Right ventricle myocardium superior (tissue), 1 donor: ENCODE results near the gene REEP3. TPM values are rescaled to one million over a fixed set of nuclear protein-coding genes. Genes with fewer than 3 reads are reported as not detected.

Experiments
- ATAC-seq: fragments of 200-7000 bp; cut with Tn5 transposase; one replicate; pipeline ENCODE4 v1.9.1; 2020; ENCODE audit warnings: mild to moderate bottlenecking; ENCODE audit not compliant: poor library complexity
- DNase-seq: peaks from one replicate; pipeline ENCODE4 v3.0.0-alpha.2; 2020
- intact Hi-C: fragments of 100-400 bp; cut with DNase I; formaldehyde crosslinking; loops from one replicate; pipeline ENCODE4 v1.11.2; 2022
- total RNA-seq: library from RNA; stranded (reverse); fragmentation: NEBNext Ultra II Directional; extraction: Animal tissue kit (Norgen Biotek cat#: 25700); gene quantifications from one replicate; pipeline ENCODE4 v1.2.1, GENCODE V29; 2021
- donor health status: DM: no; HTN: yes; CAD: no; lungs with severe emphysema.

The REEP3 gene
- total RNA-seq, 1 donor from 2014 or later: 14.0 TPM

- intact Hi-C loops: no loop called here
- ATAC-seq: peak; percentile 69
- no peak for DNase-seq
These were observed 149.2 kb downstream of the REEP3 start for GRCh38 chr10:63670291-63670898.

DNA sequence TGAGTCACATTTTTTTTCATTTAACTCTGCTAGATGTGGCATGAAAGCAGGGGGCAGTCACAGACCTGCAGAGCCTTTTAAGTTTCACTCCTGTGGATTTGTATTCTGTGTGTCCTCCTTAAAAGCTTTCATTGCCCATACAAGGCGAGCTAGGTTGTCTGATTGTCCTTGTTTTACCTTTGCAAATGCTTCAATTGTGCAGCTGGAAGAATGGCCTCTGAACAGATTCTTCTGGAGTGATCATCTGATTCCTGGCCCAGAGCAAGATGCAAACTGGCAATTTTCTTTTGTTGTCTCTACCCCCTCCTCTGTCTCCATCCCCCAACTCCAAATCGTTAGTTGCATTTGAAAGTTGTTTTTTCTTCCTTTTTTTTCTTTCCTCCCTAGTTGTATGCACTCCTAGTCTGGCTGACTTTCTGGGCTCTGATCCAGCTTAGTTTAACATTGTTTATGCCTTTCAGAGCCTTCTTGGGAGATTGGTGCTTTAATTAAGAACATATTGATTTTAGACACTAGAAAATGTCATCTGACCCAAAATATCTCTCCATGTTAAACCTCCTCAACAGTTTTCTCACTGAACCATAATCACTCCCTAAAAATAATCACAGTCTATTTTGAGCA lies 150.2 kb downstream of the REEP3 start:
- peak; percentile 35 for ATAC-seq
- DNase-seq: no peak
- intact Hi-C loops: no loop called here

- intact Hi-C loops: no loop called here
- ATAC-seq (no peak), DNase-seq (no peak)
These were observed 151.3 kb downstream of the REEP3 start for GRCh38 chr10:63672491-63672890.

DNA sequence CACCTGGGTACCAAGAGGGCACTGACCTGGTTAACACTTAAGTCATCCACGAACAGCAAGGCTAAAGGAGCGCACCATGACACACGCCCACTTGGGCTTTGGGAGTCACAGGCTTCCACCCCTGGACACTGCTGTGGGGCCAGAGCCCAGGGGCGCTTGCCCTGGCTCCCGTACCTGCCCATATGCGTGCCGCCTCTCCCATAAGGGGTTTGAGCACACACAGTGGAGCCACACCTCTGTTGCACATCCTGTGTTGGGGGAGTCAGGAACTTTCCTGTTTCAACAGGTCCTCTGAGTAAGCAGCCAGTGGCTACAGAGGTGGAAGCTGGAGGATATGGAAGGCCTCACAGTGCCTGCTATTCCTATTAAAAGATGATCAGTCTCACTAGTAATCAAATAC lies 152.0 kb downstream of the REEP3 start:
- intact Hi-C loops: no loop called here
- no peak for ATAC-seq

DNA sequence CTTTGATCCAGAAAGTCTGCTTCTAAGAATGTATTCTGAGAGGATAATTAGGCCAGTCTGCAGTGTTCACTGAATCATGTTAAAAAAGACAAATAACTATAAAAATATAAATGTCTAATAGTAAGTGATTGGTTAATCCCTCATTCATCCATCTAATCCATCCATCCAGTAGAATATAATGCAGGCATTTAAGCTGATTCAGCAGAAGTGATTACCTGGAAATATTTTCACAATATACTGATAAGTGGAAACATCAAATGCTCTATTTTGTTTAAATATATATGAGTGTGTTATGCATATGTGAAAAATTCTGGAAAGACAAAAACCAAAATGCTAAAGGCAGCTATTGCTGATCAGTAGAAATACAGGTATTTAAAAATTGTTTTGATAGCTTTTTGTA lies 152.6 kb downstream of the REEP3 start:
- intact Hi-C loops: no loop called here
- DNase-seq: no peak
- no peak for ATAC-seq

More for the DNA sequence above, 152.0 kb downstream of the REEP3 start:
- no peak for DNase-seq

Other genes with a start within 250 kb of the REEP3 start
- gene JMJD1C, start 55.4 kb upstream of the REEP3 start, total RNA-seq: 32.9 TPM